Occipital lobe (tissue), 3 donors: ENCODE measurements around the gene RNU4-1. TPM values are rescaled to one million over a fixed set of nuclear protein-coding genes. Genes with fewer than 3 reads are reported as not detected.
"Not testable (repeated sequence)": the region's sequence is repeated elsewhere in the genome, so short reads cannot be mapped to it uniquely, and the experiment has no call there.

Experiments used
- DNase-seq: peaks from one replicate; lab custom pipeline; 2025; lab: John Stamatoyannopoulos, UW
- small RNA-seq: library from RNA; depleted of rRNA; stranded (forward); fragments of <200 nt; gene quantifications from one replicate; pipeline ENCODE3, GENCODE V24; 2014
- total RNA-seq: library from RNA; depleted of rRNA; stranded (reverse); fragments of >200 nt; gene quantifications from one replicate; pipeline ENCODE4 v1.2.3, GENCODE V29; 2014

RNU4-1 gene
- total RNA-seq, 1 donor from 2014 or later: under 0.01 TPM

DNA sequence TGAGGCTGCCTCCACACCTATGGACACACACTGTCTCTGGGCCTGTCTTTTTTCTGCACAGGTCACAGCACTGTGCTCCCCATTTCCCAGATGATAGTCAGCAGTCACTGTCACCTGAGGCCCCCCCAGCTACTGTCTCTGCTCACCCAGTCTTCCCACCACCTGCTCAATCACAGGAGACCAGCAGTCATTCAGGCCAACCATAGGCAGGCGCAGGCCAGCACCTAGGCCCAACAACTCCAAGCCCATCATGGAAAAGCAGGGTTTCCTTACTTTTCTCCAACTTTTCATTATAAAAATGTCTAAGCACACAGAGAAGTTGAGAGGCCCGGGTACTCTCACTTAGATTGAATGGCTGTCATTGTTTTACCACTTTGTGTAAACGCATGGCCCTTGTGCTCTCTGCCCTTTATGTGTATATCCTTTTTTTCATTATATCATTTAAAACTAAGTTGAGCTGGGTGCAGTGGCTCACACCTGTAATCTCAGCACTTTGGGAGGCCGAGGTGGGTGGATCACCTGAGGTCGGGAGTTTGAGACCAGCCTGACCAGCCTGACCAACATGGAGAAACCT is 34.6 kb downstream of the RNU4-1 start:
- no peak for DNase-seq

DNA sequence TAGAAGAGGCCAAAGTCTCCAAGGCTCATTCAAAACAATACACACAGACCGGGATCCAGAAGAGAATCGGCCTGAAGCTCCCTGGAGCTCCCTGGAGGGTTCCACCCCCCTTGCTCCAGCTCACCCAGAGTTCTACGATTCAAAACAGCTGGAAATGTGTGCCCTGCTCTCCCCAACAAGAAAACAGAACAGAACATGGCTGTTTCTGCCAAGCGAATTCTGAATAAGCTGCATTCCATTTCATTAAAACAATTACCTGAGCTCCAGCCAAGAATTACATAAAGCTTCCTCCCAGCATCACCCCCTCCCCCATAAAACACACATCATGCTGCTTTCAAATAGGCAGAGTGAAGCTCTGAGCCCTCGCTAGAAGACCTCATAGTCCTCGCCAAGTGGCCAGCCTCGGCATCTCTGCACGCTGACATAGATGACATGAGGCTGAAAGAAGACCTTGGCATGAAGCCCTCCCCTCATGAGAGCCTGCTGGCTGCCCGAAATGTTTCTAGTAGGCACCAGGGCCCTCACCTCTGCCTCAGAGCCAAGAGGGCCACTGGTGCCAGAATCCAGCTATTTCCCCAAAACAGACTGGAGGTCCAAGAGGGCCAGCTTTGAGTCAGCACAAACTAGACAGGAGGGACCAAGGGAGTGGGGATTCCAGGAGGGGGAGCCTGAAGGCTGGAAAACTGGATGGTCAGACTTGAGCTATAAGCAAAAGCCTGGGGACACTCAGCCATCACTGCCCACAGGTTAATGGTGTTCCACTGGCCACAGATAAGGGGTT is 35.8 kb downstream of the RNU4-1 start:
- no peak for DNase-seq

DNA sequence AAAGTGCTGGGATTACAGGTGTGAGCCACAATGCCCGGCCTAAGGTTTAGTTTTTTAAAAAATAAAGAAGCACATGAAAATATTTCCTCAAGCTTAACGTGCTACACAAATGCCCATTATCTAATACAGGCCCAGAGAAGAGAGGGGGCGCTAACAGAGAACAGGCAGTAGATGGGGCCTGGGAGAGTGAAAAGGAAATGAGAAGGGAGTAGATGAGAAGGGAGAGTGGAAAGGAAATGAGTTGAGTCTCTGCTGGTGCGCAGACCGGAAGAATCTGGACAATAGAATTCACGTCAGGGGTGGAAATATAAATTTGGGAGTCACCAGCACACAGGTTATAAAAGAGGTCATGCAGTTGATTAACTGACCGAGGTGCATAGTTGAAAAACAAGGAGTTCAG is 38.2 kb downstream of the RNU4-1 start:
- DNase-seq: no peak

DNA sequence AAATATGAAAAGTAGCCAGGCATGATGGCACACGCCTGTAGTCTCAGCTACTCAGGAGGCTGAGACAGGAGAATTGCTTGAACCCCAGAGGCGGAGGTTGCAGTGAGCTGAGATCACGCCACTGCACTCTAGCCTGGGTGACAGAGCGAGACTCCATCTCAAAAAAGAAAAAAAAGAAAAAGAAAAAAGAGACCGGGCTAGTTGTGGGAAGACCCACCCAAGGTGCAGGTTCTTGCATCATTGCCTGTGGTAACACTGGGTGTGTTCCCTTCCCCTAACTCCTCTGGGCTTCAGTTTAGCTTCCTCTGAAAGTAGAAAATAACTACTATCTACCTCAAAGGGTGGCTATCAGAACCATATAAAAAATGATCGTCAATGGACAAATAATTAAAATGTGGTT is 39.7 kb downstream of the RNU4-1 start:
- not testable (repeated sequence) for DNase-seq

DNA sequence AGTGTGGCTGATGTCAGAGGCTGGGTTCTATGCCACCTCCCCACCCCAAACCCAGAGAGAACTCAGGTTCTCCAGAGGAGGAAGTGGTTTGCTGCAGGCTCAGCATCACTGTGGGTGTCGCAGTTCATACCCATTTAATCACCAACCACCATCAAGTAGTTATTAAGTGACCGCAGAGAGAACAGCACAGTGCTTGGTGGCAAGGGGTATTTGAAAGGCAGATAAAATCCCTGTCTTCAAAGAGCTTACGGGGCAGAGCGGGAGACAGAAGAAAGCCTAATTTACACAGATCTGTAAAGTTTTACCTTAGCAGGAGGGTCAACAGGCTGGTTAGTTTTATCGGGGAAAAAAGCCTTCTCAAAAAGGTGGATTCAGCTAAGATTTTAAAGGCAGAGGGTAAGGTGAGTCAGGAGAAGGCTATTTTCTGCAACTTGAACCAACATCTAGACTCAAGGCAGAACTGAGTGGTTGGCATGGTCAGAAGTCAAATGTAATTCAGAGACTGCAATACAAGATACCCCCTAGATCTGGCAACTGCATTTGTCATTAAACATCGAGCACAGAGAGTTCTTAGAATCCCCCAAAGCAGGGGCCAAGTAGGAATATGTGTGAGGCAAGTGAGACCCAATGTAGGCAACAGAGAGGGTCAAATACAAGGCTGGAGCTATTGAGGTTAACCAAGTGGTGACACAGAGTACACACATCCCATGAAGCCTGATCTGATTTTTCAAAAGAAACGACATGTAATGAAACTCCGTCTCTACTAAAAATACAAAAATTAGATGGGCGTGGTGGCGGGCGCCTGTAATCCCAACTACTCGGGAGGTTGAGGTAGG is 40.7 kb downstream of the RNU4-1 start:
- no peak for DNase-seq

DNA sequence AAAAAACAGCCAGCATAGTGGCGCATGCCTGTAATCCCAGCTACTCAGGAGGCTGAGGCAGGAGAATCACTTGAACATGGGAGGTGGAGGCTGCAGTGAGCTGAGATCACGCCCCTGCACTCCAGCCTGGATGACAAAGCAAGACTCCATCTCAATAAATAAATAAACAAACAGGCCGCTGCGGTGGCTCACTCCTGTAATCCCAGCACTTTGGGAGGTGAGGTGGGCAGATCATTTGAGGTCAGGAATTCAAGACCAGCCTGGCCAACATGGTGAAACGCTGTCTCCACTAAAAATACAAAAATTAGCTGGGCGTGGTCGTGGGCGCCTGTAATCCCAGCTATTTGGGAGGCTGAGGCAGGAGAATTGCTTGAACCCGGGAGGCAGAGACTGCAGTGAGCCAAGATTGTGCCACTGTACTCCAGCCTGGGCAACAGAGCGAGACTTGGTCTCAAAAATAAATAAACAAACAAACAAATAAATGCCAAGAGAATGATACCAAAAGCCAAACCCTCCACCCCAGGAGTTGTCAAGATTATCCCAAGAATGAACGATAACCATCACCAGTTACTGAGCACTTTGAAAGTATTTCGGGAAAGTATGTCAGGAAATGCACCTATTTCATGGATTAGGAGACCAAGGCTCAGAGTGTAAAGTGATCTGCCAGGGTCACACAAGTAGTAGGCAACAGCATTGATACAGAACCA is 41.5 kb downstream of the RNU4-1 start:
- not testable (repeated sequence) for DNase-seq

DNA sequence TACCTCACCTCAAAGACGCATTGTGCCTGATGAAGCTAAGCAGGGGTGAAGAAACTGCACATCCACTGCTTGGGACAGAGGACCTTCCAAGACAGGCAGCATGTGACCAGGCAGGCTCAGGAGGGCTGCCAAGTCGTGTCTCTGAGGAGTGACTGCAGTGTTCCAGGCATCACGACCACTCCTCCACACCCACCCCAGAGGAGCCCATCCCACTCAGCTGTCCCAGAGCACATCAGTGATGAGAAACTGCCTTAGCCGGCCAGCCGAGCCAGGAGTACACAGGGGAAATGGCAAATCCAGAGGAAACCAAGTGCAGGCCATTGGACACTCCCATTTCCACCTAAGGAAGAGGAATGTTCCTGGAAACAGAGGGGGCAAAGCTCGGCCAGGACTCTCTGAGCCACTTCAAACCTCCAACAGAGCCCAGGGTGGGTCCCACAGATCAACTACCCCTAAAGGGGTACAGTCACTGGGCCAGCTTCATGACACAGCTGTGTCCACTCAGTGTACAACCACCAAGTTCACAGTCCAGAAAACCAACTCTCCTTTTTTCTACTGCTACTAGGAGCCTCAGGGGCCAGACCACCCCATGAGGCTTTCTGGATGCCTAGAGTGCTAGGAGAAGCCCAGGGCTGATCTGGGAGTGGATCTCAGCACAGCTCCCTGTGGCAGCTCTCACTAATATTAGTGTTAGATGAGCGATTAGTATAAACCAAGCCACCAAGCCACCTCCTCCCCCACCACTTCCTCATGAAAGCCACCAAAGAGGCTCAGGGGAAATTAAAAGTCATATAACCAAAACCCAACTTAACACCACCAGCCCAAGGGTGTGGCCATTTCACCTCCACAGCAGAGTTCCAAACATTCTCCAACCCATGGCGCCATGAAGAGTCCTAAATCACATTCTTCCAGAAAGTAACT is 42.9 kb downstream of the RNU4-1 start:
- no peak for DNase-seq

DNA sequence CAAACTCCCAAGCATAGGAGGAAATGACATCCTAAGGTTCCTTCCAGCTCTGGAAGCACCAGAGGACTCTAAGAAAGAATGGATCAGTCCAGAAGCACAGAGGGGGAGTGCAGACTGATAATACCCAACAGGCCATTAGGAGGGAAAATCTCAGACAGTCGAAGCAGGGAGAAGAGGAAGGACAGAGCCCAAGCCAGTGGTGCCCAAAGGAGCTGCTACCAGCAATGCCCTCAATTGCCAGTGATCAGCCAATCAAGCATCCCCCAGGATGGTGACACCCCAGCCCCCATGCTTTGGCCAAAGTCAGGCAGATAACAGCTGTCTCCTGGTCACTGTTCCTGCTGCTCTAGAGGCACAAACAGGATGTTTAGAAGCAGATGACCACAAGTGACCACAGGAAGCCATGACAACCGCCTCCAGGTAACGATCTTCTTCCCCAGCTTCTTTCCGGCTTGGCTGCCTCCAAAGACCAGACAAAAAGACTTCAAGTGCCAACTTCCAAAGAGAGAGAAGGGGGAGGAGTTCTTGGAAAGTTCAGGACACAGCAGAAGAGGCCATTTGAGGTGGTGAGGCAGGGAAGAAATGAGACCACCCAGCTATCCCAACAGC is 43.7 kb downstream of the RNU4-1 start:
- DNase-seq: no peak

DNA sequence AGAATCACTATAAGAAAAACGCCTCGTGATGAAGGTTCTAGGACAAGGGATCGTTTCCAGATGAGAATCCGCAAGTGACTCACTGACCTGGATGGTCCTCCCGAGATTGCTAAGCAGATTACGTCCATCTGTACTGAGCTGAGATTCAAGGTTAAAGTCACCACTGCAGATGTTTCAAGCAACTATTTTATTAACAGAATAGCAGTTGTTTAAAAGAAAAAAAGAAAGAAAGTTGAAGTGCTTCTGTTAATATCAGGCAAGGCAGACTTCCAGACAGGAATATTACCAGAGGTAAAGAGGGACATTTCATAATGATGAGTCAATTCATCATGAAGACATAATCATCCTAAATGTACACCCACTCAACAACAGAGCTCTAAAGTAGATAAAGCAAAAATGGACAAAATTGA is 45.4 kb downstream of the RNU4-1 start:
- DNase-seq: no peak

DNA sequence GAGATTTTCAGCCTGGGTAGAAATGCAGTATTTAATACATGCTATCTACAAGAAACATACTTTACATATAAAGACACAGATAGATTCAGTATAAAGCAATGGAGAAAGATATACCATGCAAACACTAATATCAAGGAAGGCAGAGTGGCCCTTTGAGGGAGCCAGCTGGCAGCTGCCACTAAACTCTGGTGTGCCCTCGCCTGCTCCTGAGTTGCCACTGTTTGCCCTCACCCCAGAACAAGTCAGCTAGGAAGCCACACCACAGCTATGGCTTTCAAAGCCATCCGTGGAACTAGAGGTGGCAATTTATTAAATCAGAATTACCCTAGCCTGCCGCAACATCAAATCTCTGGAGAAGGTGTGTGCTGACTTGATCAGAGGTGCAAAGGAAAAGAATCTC is 45.9 kb downstream of the RNU4-1 start:
- no peak for DNase-seq

DNA sequence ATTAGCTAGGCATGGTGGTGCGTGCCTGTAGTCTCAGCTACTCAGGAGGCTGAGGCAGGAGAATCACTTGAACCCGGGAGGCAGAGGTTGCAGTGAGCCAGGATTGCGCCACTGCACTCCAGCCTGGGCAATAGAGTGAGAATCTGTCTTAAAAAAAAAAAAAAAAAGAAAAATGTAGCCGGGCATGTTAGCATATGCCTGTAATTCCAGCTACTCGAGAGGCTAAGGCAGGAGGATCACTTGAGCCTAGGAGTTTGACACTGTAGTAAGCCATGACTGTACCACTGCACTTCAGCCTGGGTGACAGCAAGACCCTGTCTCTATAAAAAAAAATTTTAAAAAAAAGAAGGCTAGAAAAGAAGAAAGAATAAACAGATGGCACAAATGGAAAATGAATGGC is 46.3 kb downstream of the RNU4-1 start:
- DNase-seq: not testable (repeated sequence)

Small RNA genes lying within 50 kb of the gene (small RNA-seq; reads per million reads assigned to genes)
- gene RNU4-1 (253 reads per million, percentile 97 among the genes with 10 or more reads in this experiment), gene RNU4-2 (1,013 reads per million, percentile 99 among the genes with 10 or more reads in this experiment), gene RNU6-1088P (not detected)

Other genes starting within 250 kb of the RNU4-1 start
- 34.8 TPM for gene RAB35, start 176.5 kb downstream of the RNU4-1 start, total RNA-seq
- 53.7 TPM for gene GCN1, start 98.5 kb downstream of the RNU4-1 start, total RNA-seq
- gene RPLP0, start 92.1 kb downstream of the RNU4-1 start, total RNA-seq: 1,592 TPM
- 2.8 TPM for gene PXN, start 27.5 kb downstream of the RNU4-1 start, total RNA-seq
- gene RNU4-2, start 1.3 kb downstream of the RNU4-1 start, total RNA-seq: under 0.01 TPM
- 4.5 TPM for gene SIRT4, start 9.1 kb upstream of the RNU4-1 start, total RNA-seq
- gene PLA2G1B, start 34.5 kb upstream of the RNU4-1 start, total RNA-seq: not detected
- 7.5 TPM for gene MSI1, start 75.9 kb upstream of the RNU4-1 start, total RNA-seq
- gene COX6A1, start 144.9 kb upstream of the RNU4-1 start, total RNA-seq: 367 TPM
- 10.0 TPM for gene TRIAP1, start 153.1 kb upstream of the RNU4-1 start, total RNA-seq
- 27.6 TPM for gene GATC, start 153.2 kb upstream of the RNU4-1 start, total RNA-seq
- gene SRSF9, start 176.5 kb upstream of the RNU4-1 start, total RNA-seq: 87.8 TPM
- 252 TPM for gene DYNLL1, start 202.9 kb upstream of the RNU4-1 start, total RNA-seq
- 20.6 TPM for gene COQ5, start 235.9 kb upstream of the RNU4-1 start, total RNA-seq
- gene RNF10, start 241.1 kb upstream of the RNU4-1 start, total RNA-seq: 77.7 TPM